GM12892 (cell line): ENCODE results near the gene FGF1.

Source experiments
- DNase-seq: peaks from one replicate; pipeline ENCODE4 v3.0.0; 2011; ENCODE audit not compliant: insufficient read length
- FAIRE-seq: peaks from 2 replicates; lab custom pipeline; 2011; peaks lifted over from hg19 to GRCh38; lab: Jason Lieb, UNC
- POLR2A ChIP-seq: IDR thresholded peaks from 2 replicates; pipeline ENCODE4 v1.6.1; 2011; ENCODE audit warnings: low read depth, low read length, control low read depth
- POLR2AphosphoS5 ChIP-seq: IDR thresholded peaks from 2 replicates; pipeline ENCODE4 v1.6.1; 2011; ENCODE audit warnings: low read depth, low read length, control low read depth
- TAF1 ChIP-seq: IDR thresholded peaks from 2 replicates; pipeline ENCODE4 v1.6.1; 2011; ENCODE audit warnings: low read depth, mild to moderate bottlenecking, control low read depth, low read length, borderline replicate concordance

FGF1 gene

GRCh38 chr5:142572006-142572405 is 113.9 kb downstream of the FGF1 start:
- FAIRE-seq, result no peak
- DNase-seq, result no peak
- no peak for TF ChIP-seq POLR2A
- no peak for TF ChIP-seq TAF1
- no peak for TF ChIP-seq POLR2AphosphoS5

GRCh38 chr5:142571371-142571770 is 114.5 kb downstream of the FGF1 start:
- TF ChIP-seq POLR2A, result no peak
- no peak for TF ChIP-seq TAF1
- TF ChIP-seq POLR2AphosphoS5, result no peak
- FAIRE-seq (no peak), DNase-seq (no peak)

- DNase-seq, result no peak
- no peak for TF ChIP-seq TAF1
- TF ChIP-seq POLR2AphosphoS5, result no peak
- no peak for TF ChIP-seq POLR2A
- FAIRE-seq, result no peak
Observed at GRCh38 chr5:142569905-142570304, 116.0 kb downstream of the FGF1 start.

- no peak for TF ChIP-seq POLR2A
- TF ChIP-seq POLR2AphosphoS5, result no peak
- TF ChIP-seq TAF1, result no peak
- FAIRE-seq, result no peak
- DNase-seq, result no peak
Observed at GRCh38 chr5:142568996-142569335, 116.9 kb downstream of the FGF1 start.

- no peak for FAIRE-seq
- no peak for DNase-seq
- TF ChIP-seq POLR2AphosphoS5, result no peak
Observed at GRCh38 chr5:142568283-142568995, 117.5 kb downstream of the FGF1 start.

- FAIRE-seq (no peak), DNase-seq (no peak)
- TF ChIP-seq POLR2AphosphoS5, result no peak
Observed at GRCh38 chr5:142561486-142562097, 124.3 kb downstream of the FGF1 start.

GRCh38 chr5:142561029-142561428 is 124.9 kb downstream of the FGF1 start:
- no peak for FAIRE-seq
- no peak for DNase-seq
- no peak for TF ChIP-seq POLR2A
- no peak for TF ChIP-seq POLR2AphosphoS5
- TF ChIP-seq TAF1, result no peak

GRCh38 chr5:142552107-142552506 is 133.8 kb downstream of the FGF1 start:
- DNase-seq (no peak), FAIRE-seq (no peak)
- no peak for TF ChIP-seq POLR2A
- no peak for TF ChIP-seq POLR2AphosphoS5
- TF ChIP-seq TAF1, result no peak

- TF ChIP-seq TAF1 (no peak), POLR2AphosphoS5 (no peak), POLR2A (no peak)
- DNase-seq, result no peak
- no peak for FAIRE-seq
Observed at GRCh38 chr5:142551338-142552067, 134.4 kb downstream of the FGF1 start.

GRCh38 chr5:142550471-142550870 is 135.4 kb downstream of the FGF1 start:
- TF ChIP-seq POLR2AphosphoS5 (no peak), POLR2A (no peak), TAF1 (no peak)
- DNase-seq (no peak), FAIRE-seq (no peak)

- TF ChIP-seq POLR2AphosphoS5 (no peak), POLR2A (no peak), TAF1 (no peak)
- FAIRE-seq (no peak), DNase-seq (no peak)
Observed at GRCh38 chr5:142549834-142550233, 136.1 kb downstream of the FGF1 start.

GRCh38 chr5:142548739-142549275 is 137.1 kb downstream of the FGF1 start:
- FAIRE-seq, result no peak
- DNase-seq, result peak; percentile 11
- TF ChIP-seq POLR2A (no peak), TAF1 (no peak), POLR2AphosphoS5 (no peak)
